Esophagus muscularis mucosa (tissue), 4 donors: Measurements from ENCODE around the gene ATF5. TPM values are rescaled to one million over a fixed set of nuclear protein-coding genes. Genes with fewer than 3 reads are reported as not detected.

Source experiments
- DNase-seq: peaks from one replicate; pipeline ENCODE4 v3.0.0-alpha.2; 2017; ENCODE audit errors: extremely low spot score
- H3K27ac ChIP-seq, 4 donors: fragments of 200-600 bp; sonication (generic); replicated peaks in 1 of 4; 1 replicate in 3 of 4; 2 replicates in 1 of 4; pipeline ENCODE4 v1.5.1; 2016 to 2019; ENCODE audit warnings: mild to moderate bottlenecking in 1 of 4
- H3K27me3 ChIP-seq, 4 donors: fragments of 200-600 bp; sonication (generic); one replicate each; pipeline versions ENCODE4 v1.5.1 to v1.6.0; 2016 to 2019
- H3K36me3 ChIP-seq, 4 donors: fragments of 200-600 bp; sonication (generic); one replicate each; pipeline ENCODE4 v1.5.1; 2016 to 2019
- H3K4me1 ChIP-seq, 4 donors: fragments of 200-600 bp; sonication (generic); one replicate each; pipeline ENCODE4 v1.5.1; 2016 to 2019
- H3K4me3 ChIP-seq, 4 donors: fragments of 200-600 bp; sonication (generic); 1 replicate in 2 of 4; 2 replicates in 2 of 4; pipeline ENCODE4 v1.5.1; 2016 to 2019; ENCODE audit warnings: mild to moderate bottlenecking in 4 of 4, moderate library complexity in 1 of 4
- H3K9me3 ChIP-seq, 4 donors: fragments of 200-600 bp; sonication (generic); 1 replicate in 3 of 4; 2 replicates in 1 of 4; pipeline ENCODE4 v1.5.1; 2016 to 2019
- CTCF ChIP-seq, 3 experiments: fragments of 200-600 bp in 2 of 3; fragments of 450-650 bp in 1 of 3; sonication (generic) in 2 of 3; IDR thresholded peaks; one replicate each; pipeline ENCODE4 v1.5.1; 2017 to 2019; ENCODE audit warnings: antibody characterized with exemption in 3 of 3, mild to moderate bottlenecking in 2 of 3, moderate library complexity in 1 of 3
- EP300 ChIP-seq: sonication (generic); formaldehyde crosslinking; IDR thresholded peaks from one replicate; pipeline ENCODE4 v1.6.1; 2017; ENCODE audit warnings: antibody characterized with exemption
- POLR2A ChIP-seq: fragments of 450-650 bp; IDR thresholded peaks from one replicate; pipeline ENCODE4 v1.6.1; 2017; ENCODE audit warnings: antibody characterized with exemption, moderate library complexity, mild to moderate bottlenecking, low read depth
- POLR2AphosphoS5 ChIP-seq, 2 donors: sonication (generic); formaldehyde crosslinking; IDR thresholded peaks; one replicate each; pipeline ENCODE4 v1.6.1; 2017; ENCODE audit warnings: antibody characterized with exemption in 2 of 2
- WGBS: methylation state at CpG from one replicate; pipeline ENCODE4 v1.1.5; 2018; 5-methylcytosine and 5-hydroxymethylcytosine counted together
- intact Hi-C: fragments of 100-400 bp; cut with DNase I; formaldehyde crosslinking; loops from one replicate; pipeline ENCODE4 v1.15.1; 2023
- total RNA-seq, 4 donors: library from RNA; depleted of rRNA; stranded (reverse); fragments of >200 nt; gene quantifications; one replicate each; pipeline versions ENCODE4 v1.1.0 to v1.2.1, GENCODE V29; 2016

The ATF5 gene
- total RNA-seq, 4 donors from 2014 or later, result 12.0 to 22.0 (median 14.4) TPM

GRCh38 chr19:49904136-49904535 is 24.9 kb upstream of the ATF5 start:
- Histone ChIP-seq H3K27ac (no peak overlapping the region), H3K36me3 (peaks cover 16 to 36% (median 26%) of the 10 kb centered on the region in 4 donors), H3K4me3 (no peak overlapping the region), H3K27me3 (no peaks in the 10 kb centered on the region), H3K4me1 (no peaks in the 10 kb centered on the region), H3K9me3 (no peaks in the 10 kb centered on the region)
- DNase-seq, result no peak
- no peak for TF ChIP-seq EP300
- TF ChIP-seq CTCF (IDR thresholded peaks at IDR 0.05), result no peak
- 46% methylated on average over 6 of the region's 6 CpGs for WGBS
- intact Hi-C loops, result no loop called here

DNA sequence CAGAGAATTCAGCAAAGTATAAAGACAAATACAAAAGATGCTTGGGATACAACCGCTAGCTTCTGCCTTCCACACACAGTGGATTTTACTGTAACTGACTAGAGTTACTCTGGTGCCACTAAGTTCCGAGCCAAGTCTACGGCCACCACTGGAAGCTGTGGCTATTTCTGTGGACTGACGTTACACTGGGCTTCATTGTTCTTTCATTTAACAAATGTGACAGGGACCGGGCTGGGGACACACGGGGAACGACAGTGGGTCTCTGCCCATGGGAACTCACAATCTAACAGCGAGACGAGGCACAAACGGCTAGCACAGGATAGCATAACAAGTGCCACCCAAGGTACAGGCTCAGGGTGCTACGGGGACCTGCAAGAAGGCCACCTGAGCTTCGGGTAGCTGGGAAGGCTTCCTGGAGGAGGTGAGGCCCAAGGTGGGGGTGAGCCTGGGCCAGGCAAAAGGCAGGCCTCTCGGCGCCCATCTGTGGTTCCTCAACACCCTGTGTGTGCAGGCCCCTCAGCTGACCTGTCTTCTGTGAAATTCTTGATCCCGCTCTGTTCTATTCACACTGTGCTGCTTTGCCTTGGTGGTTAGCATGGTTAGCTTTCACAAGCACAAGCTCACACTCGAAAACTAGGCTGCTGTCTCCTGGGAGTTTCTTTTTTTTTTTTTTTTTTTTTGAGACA is 22.0 kb upstream of the ATF5 start:
- peaks cover 0 to 16% (median 13%) of the 10 kb centered on the region in 4 donors for H3K4me1 ChIP-seq
- intact Hi-C loops, result no loop called here
- no peak overlapping the region for H3K4me3 ChIP-seq
- H3K36me3 ChIP-seq, result peaks cover 17 to 56% (median 41%) of the 10 kb centered on the region in 4 donors
- H3K27me3 ChIP-seq, result no peaks in the 10 kb centered on the region
- no peak for TF ChIP-seq POLR2A
- no peak for TF ChIP-seq CTCF (IDR thresholded peaks at IDR 0.05)
- no peak for TF ChIP-seq POLR2AphosphoS5 (IDR thresholded peaks at IDR 0.05)
- TF ChIP-seq EP300, result no peak
- H3K27ac ChIP-seq, result no peak overlapping the region
- WGBS, result 87% methylated on average over 16 of the region's 16 CpGs
- no peak for DNase-seq
- no peaks in the 10 kb centered on the region for H3K9me3 ChIP-seq

DNA sequence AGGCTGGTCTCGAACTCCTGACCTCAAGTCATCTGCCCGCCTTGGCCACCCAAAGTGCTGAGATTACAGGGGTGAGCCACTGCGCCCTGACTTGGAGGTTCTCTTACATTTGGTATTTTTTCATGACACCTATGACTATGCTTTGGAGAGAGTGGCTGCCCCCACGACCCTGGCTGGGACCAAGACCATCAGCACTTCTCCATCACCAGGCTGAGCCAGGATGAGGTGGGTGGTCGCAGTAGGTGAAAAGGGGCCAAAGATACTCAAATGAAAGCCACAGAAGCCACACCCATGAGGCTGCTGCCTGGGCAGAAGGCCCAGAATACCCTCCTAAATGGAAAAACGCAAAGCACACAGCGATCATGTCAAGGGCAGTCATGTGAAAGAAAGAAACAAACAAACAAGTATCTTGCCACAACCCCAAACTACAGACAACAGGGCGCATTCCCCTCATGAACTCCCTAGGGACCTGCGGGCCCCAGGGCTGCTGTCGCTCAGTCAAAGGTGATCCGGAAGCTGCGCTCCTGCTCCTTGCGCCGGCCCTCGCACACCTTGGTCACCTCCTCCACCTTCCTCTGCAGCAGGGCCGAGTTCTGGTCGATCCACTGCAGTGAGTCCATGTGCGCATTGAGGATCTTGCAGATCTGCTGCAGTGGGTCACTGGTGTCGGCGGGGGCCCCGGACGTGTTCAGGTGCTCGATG is 21.1 kb upstream of the ATF5 start:
- Histone ChIP-seq H3K27ac (no peak overlapping the region), H3K27me3 (no peaks in the 10 kb centered on the region), H3K4me1 (peaks cover 0 to 22% (median 17%) of the 10 kb centered on the region in 4 donors), H3K36me3 (peaks cover 17 to 62% (median 43%) of the 10 kb centered on the region in 4 donors), H3K9me3 (no peaks in the 10 kb centered on the region), H3K4me3 (no peak overlapping the region)
- DNase-seq, result no peak
- intact Hi-C loops, result no loop called here
- TF ChIP-seq CTCF (IDR thresholded peaks at IDR 0.05) (no peak), EP300 (no peak), POLR2A (no peak), POLR2AphosphoS5 (IDR thresholded peaks at IDR 0.05) (no peak)
- WGBS, result 94% methylated on average over 18 of the region's 23 CpGs

GRCh38 chr19:49908480-49909420 is 20.3 kb upstream of the ATF5 start:
- 95% methylated on average over 25 of the region's 37 CpGs for WGBS
- Histone ChIP-seq H3K27me3 (no peaks in the 10 kb centered on the region), H3K4me3 (no peak overlapping the region), H3K9me3 (no peaks in the 10 kb centered on the region), H3K27ac (no peak overlapping the region), H3K36me3 (peaks cover 17 to 70% (median 50%) of the 10 kb centered on the region in 4 donors), H3K4me1 (peaks cover 0 to 27% (median 24%) of the 10 kb centered on the region in 4 donors)
- TF ChIP-seq CTCF (IDR thresholded peaks at IDR 0.05) (no peak), EP300 (no peak), POLR2AphosphoS5 (IDR thresholded peaks at IDR 0.05) (no peak), POLR2A (no peak)
- intact Hi-C loops, result no loop called here
- DNase-seq, result no peak
